AG10803 (cell line): ENCODE measurements around the gene MT1E.
"Not testable (repeated sequence)": the region's sequence is repeated elsewhere in the genome, so short reads cannot be mapped to it uniquely, and the experiment has no call there.

Source experiments
- DNase-seq: peaks from one replicate; pipeline ENCODE4 v3.0.0; 2010; ENCODE audit warnings: low read depth
- H3K4me3 ChIP-seq: 2 replicates; pipeline ENCODE4 v1.5.1; 2011; ENCODE audit warnings: mild to moderate bottlenecking, low read length, control low read depth
- CTCF ChIP-seq: conservative IDR thresholded peaks from 2 replicates; pipeline ENCODE4 v1.5.1; 2011; ENCODE audit warnings: mild to moderate bottlenecking, low read length, control low read depth, inconsistent platforms

MT1E gene

GRCh38 chr16:56657555-56658326 lies 32.2 kb downstream of the MT1E start, which contains the start of gene MT1F:
Gene MT1F (plus strand): TSS chr16:56657959. CDS start chr16:56658059, 100 bp downstream.
- no peak for DNase-seq
- peak within 1 kb of the TSS; percentile 50 for H3K4me3 ChIP-seq
- no peak for TF ChIP-seq CTCF

- no peak for DNase-seq
- TF ChIP-seq CTCF = no peak
- peak overlapping the region; percentile 50 for H3K4me3 ChIP-seq
Observed at GRCh38 chr16:56658327-56658875, 32.8 kb downstream of the MT1E start.

DNA sequence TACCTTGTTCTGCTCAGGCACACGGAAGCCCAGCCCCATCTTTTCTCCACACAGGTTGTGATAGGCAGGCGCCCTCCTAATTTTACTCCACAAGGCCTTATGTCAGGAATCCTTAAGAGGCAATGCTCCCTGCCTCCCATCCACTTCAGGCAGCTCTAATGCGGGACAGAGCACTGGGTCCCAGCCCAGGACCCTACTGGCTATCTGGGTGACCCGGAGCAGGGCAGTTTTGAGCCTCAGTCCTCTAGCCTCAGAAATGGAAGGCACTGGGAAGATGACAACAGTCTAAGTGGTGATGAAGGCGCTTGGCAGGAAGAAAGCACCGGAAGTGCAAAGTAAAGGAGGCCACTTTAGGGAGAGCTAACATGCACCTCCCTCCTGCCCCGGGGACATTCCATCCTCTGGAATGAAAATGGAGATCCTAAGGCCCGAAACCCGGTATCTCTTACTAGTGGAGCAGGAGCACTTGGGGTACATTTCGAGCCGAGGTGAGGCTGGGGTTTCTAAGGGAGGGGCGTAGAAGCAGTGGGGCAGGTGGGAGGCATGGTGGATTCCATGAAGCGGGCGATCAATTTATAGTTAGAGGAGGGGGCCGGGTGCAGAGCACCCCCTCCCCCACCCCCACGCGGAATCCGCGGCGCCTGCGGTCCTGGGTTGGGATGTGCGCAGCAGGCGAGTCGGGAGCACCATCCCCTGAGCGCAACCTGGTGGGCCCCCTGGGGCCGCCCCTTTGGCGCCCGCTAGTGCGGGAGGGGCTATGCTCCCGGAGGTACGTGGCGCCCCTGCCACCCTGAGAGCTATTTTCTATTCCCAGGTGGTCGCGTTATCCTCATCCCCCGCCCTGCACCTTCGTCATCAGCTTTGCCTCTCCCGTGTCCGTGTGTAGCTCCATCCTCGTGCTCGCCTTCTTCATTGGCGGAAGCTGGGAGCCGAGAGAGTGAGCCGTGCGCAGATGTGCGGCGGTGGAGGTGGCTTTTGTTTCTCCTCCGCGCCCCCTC lies 37.1 kb downstream of the MT1E start:
- TF ChIP-seq CTCF = no peak
- no peak for DNase-seq
- H3K4me3 ChIP-seq = no peak overlapping the region

GRCh38 chr16:56664506-56664905 lies 38.9 kb downstream of the MT1E start:
- H3K4me3 ChIP-seq = no peak overlapping the region
- no peak for TF ChIP-seq CTCF
- no peak for DNase-seq

DNA sequence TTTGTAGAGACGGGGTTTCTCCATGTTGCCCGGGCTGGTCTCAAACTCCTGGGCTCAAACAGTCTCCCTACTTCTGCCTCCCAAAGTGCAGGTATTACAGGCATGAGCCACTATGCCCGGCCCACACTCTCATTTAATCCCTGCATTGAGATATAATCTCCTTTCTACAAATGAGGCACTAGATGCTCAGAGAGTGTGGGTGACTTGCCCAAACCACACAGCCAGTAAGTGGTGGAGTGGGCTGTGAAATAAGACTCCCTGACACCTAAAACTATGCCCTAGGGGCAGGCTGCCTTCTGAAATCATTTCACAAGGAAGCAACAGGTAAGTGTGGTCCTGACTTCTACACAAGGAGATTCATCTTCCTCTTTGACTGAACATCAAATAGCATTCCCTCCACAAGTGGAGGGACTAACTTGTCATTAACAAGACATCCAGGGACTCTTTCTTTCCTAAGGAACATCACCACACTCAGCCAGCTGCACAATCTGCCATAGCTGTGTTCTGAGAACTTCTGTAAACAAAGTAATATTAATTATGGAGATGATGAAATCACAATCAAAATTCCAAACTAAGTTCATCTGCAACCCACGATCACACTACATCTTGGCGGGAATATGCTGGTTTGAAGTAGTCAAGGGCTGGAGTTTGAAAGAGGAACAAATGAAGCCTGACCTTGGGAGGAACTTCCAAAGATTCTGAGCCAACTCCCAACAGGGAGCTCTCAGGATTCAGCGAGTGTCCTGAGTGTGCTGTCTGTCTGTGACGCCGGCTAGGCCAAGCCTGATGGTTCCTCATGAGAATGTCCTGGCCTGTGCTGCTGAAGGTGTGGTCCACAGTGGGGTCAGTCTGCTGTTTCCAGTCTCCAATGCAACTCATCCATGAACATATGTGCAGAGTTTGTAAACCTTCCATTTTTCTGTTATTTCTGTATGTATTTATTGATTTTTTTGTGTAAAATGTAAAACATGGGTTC lies 40.0 kb downstream of the MT1E start:
- not testable (repeated sequence) for DNase-seq, H3K4me3 ChIP-seq

DNA sequence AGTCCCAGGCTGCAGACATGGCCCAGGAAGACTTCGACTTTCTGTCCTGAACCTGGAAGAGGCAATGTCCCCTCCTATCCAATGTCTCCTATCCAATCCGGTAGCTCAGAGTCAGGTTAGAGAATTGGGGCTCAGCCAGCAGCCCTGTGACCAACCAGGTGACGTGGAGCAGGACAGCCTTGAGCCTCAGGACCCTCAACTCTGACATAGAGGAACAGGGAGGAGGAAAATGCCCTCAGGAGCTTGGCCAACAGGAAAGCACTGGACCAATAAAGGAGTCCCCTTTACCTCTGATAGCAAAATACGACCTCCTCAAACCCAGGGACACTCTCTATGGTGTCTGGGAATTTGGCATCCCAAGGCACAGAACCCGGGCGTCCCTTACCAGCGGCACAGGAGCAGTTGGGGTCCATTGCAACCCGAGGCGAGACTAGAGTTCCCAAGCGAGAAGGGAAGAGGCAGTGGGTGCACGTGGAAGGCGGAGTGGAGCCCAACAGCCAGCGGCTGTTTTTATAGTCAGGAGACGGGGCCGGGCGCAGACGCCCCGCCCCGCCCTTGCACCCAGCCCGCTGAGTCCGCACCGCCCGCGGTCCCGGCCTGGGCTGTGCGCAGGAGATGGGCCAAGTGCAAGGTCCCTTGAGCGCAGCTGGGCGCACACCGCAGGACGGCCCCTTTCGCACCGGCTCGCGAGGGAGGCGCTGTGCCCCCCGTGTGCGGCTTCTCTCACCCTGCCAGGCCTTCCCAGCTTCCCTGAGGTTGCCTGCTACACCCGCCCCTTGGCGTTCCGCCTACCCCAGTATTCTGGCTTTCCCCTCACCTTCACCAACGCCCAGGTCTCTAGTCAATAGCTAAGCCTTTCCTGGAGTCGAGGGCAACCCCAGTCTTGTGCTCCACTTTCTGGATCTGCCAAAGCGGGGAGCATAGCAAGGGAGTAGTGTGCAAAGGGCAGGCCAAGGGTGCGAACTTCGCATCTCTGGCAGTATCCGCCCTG lies 42.3 kb downstream of the MT1E start, which contains the start of gene MT1G:
Gene MT1G, minus strand, starts transcription at position 485 of the 991 bp plus-strand sequence. Its CDS starts 72 bp downstream, at position 413.
- no peak for TF ChIP-seq CTCF
- H3K4me3 ChIP-seq = no peak within 1 kb of the TSS
- no peak for DNase-seq
